ENCODE data around the gene PDHX. TPM values are rescaled to one million over a fixed set of nuclear protein-coding genes. Genes with fewer than 3 reads are reported as not detected.
A peak's percentile ranks its signal among the peaks of the same experiment; 100 is the strongest.
"Not testable (repeated sequence)": the region's sequence is repeated elsewhere in the genome, so short reads cannot be mapped to it uniquely, and the experiment has no call there.

The PDHX gene
- total RNA-seq, 1 experiment from 2014 or later = 35.8 TPM

DNA sequence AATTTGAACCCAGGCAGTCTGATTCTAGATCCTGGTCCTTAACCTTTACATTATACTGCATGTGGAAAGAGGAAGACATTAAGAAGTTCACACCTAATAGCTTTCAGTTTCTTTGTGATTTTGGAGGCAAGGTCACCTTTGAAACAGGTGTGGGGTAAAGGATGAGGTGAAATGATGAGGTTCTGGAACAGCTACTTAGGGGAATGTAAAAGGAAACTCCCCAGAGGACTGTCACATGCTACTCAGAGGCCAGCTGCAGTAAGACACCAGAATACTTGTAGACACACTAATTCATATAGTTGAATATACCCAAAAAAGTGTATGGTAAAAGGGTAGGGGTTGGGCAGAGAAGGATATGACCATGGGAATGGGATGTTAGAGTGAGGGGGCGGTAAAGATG, 5.6 kb upstream of the PDHX start:
- no peak for DNase-seq (ENCODE audit: low read depth)

DNA sequence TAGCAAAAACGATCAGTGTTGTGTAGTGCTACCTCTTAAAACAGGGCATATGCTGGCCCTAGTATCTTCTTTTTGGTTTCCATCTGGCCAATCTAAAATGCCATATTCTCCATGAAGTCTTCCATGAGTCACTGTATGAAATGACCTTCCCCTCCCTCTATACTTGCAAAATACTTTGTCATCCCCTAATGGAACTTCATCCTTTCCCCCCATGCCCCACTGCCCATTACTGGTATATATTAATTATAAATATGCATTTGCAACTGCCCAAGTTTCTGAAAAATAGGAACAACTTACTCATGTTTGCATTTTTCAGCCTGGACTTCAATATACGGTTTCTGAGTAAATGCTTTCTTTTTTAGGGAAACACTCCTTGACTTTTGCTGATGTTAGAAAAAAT, 4.7 kb upstream of the PDHX start:
- no peak for DNase-seq (ENCODE audit: low read depth)

DNA sequence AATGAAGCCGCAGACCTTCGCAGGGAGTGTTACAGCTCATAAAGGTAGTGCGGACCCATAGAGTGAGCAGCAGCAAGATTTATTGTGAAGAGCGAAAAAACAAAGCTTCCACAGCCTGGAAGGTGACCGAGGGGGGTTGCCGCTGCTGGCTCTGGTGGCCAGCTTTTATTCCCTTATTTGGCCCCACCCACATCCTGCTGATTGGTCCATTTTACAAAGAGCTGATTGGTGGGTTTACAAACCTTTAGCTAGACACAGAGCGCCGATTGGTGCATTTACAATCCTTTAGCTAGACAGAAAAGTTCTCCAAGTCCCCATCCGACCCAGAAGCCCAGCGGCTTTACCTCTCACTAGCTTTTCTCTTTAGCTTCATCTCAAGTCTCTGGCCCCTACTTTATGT, 2.9 kb upstream of the PDHX start:
- not testable (repeated sequence) for DNase-seq (ENCODE audit: low read depth)

DNA sequence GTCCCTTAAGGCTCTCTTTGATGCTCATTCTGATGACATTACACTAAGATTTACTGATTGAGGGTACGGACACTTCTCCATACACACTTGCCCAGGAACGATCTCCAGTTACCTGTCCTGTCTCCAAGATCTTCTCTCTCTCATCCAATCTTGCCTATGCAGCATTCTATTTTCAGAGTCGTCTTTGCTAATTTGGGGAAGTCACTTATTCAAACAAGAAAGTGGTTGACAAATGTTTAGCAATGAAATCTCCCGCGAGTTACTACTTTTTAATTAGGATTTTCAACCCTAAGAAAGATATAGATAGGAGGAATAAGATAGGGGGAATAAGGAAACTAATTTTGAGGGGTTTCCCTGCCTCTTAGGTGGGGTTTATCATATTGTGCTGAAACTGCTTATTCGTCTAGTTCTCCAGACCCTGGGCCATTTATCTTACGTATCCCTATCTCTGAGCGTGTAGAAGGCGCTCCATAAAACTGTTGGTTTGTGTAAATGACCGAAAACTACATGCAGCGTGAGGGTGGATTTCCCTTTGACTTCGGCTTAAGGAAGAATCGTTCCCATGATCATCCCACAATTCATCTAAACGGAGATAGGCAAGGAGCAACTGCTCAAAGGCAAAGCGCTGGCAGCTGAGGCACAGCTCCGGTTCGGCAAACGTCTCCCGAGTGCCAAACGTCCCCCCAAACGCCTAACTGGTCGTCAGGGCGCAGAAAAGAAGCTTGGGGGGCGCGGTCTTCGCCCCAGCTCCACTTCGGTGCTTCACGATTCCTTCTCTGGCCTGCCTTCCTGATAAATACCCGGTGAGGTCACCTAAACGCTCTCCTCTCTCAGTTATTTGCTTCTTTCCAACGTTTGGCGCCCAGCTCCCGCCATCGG, 1.0 kb upstream of the PDHX start:
- peak; percentile 49 for DNase-seq (ENCODE audit: low read depth)

DNA sequence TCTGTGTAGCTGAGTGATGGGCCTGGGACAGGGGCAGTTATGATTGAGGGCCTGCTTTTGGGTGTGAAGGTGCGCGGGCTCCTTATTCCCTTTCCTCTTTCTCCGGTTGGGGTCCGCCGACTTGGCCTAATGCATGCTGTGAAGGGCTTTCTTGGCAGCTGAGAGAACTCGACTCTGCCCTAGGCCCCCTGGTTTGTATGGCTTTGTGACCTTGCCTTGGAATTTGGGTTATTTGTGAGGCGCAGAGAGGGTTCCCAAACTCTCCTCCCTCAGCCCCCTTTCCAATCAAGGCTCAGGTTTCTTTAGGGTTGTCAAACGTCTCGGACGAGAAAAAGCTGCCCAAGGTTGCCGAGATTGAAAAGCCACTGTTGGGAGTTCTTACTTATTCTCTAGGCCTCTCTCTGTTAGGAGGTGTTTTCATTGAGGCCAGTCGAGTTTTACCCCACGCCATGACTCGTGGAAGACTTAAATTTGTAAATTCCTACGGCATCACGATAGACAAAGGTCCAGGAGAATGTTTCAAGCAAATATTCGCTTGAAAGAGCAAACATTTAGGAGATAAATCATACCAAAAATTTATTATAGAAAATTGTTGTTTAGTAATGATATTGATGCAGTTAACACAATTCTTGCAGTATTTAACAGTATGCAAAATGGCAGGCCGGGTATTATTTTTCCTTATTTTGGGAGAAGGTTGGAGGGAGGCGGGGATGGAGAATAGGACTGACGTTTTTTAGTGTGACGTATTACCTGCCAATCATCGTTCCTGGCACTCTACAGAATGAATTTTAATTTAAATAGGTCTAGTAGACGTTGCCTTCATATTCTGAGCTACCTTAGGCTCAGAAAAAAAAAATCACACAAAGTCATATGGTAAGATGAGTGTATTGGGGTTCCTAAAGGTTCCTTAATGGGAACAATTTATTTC, 689 bp downstream of the PDHX start:
- DNase-seq (ENCODE audit: low read depth) = no peak

DNA sequence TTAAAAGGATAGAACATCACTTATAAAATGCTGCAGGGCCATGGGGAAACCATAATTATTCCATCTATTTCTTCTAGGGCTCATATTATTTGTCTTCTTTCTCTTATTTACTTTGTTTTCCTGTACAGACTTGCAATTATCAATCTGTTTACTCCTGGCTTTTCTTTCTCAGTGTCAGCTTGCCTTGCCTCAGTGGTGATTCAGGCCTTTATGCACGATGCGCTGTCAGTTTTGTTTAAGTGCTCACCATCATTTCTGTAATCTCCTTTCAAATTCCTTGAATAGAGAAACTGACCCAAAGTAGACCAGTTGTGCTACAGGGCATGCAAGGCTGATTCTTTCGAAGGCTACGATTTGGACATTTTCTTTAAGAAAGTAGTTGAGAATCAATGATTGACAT, 4.7 kb downstream of the PDHX start:
- DNase-seq (ENCODE audit: low read depth) = no peak

DNA sequence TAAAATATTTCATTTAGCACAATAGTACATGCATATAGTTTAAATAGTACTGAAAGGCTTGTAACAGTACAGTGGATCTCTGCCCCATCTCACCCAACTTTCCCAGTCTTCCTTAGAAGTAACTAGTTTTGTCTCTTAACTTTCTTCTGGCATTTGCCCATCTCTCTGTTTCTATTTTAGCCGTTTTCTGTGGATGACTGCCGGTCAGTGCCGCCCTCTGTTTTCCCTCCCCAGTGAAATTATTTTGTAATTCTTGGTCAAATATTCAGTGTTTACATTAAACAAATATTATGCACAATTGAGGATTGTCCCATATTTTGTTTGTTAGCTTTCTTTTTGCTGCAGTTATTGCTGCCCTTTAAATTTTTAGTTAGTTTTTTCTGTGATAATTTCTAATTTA, 8.3 kb downstream of the PDHX start:
- no peak for DNase-seq (ENCODE audit: low read depth)

DNA sequence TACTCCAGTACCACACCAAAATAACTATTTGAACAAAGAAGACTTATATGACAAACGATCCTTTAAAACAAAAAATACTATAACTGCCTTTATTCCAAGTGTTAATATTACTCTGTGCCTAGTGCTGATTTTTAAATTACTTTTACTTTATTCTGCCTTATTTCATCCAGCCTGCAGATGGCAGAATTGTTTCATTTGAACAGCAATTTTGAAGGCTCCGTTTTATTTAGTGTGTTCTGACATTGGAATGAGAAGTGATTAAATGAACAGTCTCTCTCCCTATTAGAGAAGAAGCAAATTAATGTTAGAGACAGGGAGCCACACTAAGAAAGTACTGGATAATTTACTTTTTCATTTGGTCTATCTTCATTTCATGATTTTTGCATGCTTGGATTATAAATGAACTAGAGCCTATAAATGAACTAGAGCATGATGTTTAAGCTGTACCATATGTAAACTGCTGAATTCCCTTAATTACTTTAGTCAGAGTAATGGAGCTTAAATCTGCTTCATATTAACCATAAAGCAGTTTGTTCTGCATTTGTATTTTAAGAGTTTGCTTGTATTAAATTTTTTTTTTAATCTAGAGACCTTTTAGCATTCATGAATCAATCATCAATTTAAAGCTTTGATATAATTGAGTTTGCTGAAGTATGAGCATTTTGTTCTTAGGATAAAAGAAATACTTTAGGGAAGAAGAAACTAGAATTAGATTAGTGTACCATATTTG, 9.8 kb downstream of the PDHX start:
- peak; percentile 59 for DNase-seq (ENCODE audit: low read depth)

DNA sequence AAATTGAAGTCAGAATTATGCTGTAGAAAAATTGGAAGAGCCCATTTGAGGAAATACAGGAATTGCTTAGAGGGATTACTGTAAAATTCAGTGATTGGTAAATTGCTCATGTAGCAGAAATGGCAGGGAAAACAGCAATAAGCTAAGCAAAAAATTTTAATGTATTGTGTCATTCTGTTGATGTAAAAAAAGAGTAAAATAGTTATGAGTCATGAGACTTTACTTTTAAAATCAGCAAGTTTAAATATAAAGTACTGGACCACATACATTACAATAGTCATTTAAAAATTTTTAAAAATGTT, 10.4 kb downstream of the PDHX start:
- DNase-seq (ENCODE audit: low read depth) = peak; percentile 21

DNA sequence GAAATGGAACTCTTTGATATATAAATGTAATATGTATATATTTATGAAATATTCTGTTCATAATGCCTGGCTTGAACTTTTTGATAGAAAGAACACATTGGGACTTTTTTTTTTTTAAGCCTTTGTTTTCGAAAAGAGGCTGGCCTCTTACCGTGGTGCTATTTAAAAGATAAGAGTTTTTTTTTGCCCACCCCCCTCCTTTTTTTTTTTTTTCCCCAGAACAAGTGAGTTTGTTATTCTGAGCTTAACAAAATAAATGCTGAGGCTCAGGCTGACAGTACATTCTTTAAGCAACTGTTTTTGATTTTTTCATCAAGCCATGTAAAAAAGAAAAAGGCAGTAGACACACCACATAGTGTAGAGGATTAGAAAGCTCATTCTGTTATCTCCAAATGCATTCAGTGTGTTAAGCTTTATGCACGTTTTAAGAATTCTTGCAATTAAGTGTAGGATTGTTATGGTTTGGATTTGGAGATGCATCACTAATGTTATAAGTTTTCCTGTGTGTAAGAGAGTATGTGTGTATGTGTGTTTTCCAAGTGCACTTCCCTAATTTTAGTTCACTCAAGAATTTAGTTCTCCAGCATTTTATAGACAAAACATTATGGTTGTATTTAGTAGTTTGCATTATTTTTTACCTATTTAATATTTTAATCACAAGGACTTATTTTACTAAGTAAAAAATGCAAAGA, 12.0 kb downstream of the PDHX start:
- no peak for DNase-seq (ENCODE audit: low read depth)

DNA sequence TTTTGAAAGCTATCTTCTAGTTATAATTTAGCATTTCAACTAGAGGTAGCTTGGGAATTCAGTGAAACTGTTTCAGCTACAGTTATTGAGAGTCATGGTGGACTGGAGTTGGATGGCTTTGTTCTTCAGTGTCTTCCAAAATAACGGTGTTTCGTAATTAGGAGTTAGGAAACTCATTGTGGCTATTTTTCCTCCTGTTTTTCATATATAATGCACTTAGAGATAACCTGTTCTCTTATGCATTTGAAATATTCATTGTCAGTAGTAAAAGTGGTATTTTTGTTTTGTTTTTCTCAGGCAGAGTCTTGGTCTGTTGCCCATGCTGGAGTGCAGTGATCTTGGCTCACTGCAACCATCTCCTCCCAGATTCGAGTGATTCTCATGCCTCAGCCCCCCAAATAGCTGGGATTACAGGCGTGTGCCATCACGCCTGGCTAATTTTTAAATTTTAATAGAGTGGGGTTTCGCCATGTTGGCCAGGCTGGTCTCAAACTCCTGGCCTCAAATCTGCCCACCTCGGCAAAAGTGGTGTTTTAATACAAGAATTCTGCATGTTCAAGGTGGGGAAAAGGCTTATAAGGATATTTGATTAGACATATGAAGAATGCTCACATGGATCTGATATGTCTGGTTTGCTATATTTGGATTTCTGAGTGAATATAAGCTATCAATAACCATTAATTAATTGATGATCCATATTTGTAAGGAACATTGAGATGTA, 12.7 kb downstream of the PDHX start:
- DNase-seq (ENCODE audit: low read depth) = no peak

DNA sequence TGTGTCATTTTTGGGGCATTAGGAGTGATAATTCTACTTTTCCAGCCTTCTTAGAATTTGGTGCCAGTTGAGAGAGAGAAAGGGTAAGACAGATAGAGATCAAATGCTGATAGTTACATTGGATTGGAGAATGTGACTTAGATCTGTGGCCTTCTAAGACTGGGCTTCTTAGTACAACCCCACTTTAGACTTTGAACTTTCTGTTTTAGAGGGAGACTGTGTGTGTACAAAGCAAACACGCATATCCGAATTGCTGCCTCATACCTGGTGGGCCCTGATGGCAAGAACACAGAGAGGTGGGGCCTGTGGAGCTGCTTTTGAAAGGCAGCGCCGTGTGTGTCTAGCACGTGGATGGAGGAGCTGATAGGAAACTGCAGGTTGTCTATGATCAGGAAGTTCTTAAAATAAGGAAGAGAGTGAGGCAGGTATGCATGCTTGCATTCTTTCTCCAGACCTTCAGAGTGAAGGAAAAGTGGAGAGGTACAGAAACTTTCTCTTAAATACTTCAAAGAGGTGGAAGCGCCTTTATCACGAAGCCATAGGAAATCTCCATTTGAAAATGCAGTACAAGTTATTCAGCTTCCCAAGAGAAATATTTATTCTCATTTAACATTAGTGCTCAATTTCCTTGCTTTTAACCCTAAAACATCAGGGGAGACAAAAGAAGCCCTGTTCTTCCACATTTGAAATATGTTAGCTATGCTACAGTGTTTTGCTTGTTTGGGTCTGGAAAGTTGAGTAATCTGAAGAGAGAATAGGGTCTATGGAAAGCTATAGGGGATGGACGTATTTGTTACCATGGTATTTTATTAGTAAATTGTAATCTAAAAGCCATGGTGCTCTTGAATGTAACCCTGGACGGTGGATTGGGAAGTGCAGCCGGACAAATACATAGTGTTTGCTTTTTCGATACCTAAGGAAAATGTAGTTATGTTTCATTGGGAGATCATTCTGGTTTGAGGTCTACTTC, 13.7 kb downstream of the PDHX start:
- DNase-seq (ENCODE audit: low read depth) = no peak

DNA sequence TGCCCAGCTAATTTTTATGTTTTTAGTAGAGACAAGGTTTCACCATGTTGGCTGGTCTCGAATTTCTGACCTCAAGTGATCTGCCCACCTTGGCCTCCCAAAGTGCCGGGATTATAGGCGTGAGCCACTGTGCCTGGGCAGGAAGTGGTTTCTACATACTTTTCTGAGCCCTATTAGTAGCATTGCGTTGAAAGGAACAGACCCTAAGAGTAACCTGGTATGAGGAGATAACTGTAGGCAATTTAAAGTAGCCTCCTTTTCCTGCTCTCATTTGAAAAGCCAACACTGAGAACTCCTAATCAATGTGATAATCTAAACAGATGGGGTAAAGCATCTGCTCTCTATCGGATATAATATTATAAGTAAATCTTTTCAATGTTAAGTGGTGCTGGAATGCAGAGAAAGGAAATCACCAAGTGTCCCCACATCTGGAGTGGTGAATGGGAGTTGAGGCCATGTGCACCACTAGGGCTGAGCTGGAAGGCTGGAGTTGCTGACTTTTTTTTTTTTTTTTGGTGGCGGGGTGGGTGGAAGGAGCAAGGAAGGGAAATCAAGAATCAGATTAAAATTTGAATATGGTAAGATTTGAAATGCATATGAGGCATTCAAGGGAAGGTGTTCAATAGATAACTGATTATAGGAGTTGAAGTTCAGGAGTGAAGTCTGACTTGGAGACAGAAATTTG, 20.7 kb downstream of the PDHX start:
- DNase-seq (ENCODE audit: low read depth) = no peak

DNA sequence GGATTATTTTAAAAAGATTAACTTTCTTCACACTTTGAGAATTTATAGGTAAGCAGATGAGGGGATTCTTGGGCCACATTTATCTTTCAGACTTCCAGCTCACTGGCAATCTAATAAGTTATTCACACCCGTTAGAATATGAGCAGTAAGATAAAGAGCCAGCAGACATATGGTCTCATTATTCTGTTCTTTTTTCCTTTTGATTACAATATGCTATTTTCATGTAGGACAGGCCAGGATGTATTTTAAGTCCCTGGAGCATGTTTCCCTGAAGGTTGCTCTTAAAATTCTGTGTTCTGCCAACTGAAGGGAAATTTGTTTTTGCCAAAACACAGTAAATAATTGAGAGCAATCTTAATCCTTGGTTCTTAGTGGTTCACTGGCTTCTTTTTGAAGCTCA, 22.2 kb downstream of the PDHX start:
- no peak for DNase-seq (ENCODE audit: low read depth)

DNA sequence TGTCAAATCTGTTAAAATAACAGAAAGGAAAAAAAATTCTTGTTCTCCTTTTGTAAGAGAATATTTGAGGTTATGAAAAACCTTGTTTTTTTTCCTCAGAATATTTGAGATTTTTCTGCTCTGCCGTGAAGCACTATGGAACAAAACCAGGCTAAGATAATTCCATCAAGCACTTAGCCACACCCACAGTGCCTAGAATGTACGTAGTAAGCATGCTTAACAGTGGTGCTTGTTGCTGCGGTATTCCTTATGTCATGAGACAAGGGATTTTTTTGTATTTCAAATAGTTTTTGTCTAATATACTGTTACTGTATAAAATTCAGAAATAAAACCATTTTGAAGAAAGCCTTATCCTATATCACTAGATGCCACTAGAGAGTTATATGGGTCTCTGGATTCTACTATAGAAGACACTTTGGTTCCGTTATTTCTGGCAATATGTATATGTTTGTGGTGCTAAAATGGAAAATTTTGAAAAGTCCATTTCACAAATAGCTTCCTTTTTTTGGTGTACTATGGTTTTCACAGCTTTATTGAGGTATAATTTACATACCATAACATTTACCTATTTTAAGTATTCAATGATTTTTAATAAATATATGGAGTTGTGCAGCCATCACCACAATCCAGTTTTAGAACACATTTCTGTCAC, 23.7 kb downstream of the PDHX start:
- DNase-seq (ENCODE audit: low read depth) = peak; percentile 33

DNA sequence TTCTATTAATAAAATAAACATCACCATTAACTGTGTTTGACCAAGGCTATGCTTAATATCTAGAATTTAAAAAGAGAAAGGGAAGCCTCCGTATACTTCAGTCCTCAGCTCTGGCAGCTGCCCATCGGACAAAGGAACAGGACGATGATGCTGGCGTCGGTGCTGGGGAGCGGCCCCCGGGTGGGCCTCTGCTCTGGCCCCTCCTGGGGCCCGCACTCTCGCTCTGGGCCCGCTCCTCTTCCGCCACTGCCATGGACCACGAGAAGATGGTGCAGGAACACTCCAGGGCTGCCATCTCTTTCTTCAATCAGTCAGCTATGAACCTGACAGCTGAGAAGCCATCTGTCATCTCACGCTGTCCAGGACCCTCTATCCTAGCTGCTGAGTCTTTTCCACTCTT, 25.3 kb downstream of the PDHX start:
- no peak for DNase-seq (ENCODE audit: low read depth)

DNA sequence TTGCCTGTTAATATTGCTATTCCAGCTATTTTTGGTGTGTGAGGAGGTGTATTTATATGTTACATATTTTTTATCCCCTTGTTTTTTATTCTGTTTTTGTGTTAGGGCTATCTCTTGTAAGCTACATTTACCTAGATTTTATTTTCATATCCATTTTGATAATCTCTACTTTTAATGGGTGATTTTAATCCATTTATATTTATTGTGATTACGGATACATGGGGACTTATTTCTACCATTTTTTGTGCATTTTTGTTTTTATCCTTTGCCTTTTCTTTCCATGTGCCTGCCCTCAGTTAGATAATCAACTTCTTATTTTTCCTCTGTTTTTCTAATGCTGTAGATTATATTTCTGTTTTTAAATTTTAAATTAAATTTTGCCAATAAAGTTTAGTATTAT, 28.3 kb downstream of the PDHX start:
- no peak for DNase-seq (ENCODE audit: low read depth)

DNA sequence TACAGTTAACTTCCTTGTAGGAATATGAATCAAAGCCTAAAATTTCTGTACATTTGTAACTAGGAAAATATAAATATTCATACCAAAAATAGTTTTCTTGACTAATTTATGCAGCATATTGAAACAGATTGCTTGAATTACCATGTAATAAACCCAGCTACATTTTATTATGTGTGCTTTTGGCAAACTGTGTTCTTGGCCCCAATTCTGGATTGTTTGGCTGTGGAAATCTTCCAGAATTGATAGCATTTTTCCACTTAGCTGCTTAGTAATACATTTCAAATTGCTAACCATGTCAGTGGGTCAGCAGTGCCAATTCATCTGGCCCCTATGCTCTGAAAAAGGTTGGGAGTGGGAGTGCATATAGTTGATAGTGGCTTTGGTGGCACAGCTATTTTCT, 32.3 kb downstream of the PDHX start:
- no peak for DNase-seq (ENCODE audit: low read depth)

DNA sequence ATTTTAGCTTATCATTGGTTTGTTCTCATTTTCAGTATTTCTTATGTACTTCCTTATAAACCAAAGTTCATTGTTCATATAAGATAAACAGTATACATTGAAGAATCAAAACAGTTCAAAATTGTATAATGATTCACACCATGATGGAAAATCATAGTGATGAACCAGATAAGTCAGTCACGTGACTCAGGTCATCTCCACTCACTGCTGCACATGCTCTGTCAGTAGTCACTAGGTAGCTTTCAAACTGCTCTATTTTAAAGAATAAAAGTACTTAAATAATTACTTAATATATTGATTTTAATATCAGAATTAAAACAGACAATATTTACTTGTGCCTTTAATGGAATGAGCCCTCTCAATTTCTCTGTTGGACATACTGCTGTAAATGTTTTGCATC, 37.5 kb downstream of the PDHX start:
- no peak for DNase-seq (ENCODE audit: low read depth)

Data from LHCN-M2 (cell line).